K562 (cell line): ENCODE measurements around the gene TINAG.

Source experiments
- CBX5 ChIP-seq: IDR thresholded peaks from 2 replicates; pipeline ENCODE4 v1.6.1; 2014; ENCODE audit warnings: low read depth, borderline replicate concordance
- GTF2A2 ChIP-seq: IDR thresholded peaks from 2 replicates; pipeline ENCODE4 v1.6.1; 2016; ENCODE audit warnings: mild to moderate bottlenecking, missing genetic modification characterization, missing compliant biosample characterization
- GTF2F1 ChIP-seq: IDR thresholded peaks from 2 replicates; pipeline ENCODE4 v1.6.1; 2011; ENCODE audit warnings: low read depth, low read length, improper control_type of control experiment
- MYBL2 ChIP-seq, 2 experiments: fragments of 450-650 bp in 1 of 2; sonication (generic) in 1 of 2; formaldehyde crosslinking in 1 of 2; IDR thresholded peaks; 2 replicates each; pipeline versions ENCODE4 v1.6.1 to v1.8.1; 2017 to 2022; ENCODE audit warnings: borderline replicate concordance in 1 of 2, inconsistent platforms in 1 of 2, low read depth in 1 of 2, mild to moderate bottlenecking in 1 of 2, missing genetic modification reagents in 1 of 2, moderate library complexity in 1 of 2
- POLR2A ChIP-seq: fragments of 450-650 bp; conservative IDR thresholded peaks from 2 replicates; pipeline ENCODE4 v1.6.1; 2016
- SETDB1 ChIP-seq: IDR thresholded peaks from one replicate; pipeline ENCODE4 v1.6.1; 2012; ENCODE audit warnings: low read length, control low read depth, inconsistent platforms
- SIN3A ChIP-seq, 2 experiments: fragments of 150-350 bp in 1 of 2; IDR thresholded peaks; 2 replicates each; pipeline ENCODE4 v1.6.1; 2011 to 2016; ENCODE audit warnings: borderline replicate concordance in 2 of 2, low read depth in 2 of 2, low read length in 2 of 2, mild to moderate bottlenecking in 2 of 2, moderate library complexity in 2 of 2; ENCODE audit not compliant: control insufficient read depth in 1 of 2
- ZC3H4 ChIP-seq: sonication (generic); formaldehyde crosslinking; IDR thresholded peaks from 2 replicates; pipeline ENCODE4 v1.9.0; 2021; ENCODE audit warnings: missing genetic modification reagents, borderline replicate concordance
- ZNF589 ChIP-seq: fragments of 200-800 bp; sonication (Bioruptor generic); IDR thresholded peaks from 2 replicates; pipeline ENCODE4 v1.6.1; 2016; ENCODE audit warnings: low read depth, missing genetic modification characterization, missing compliant biosample characterization
- TF ChIP-seq, protein P1 (sequence below), 3 experiments: IDR thresholded peaks in 2 of 3; conservative IDR thresholded peaks in 1 of 3; 2 replicates each; pipeline ENCODE4 v1.5.1; 2011 to 2012; ENCODE audit warnings: low read length in 3 of 3, mild to moderate bottlenecking in 3 of 3, control low read depth in 2 of 3, improper control_type of control experiment in 1 of 3, inconsistent platforms in 1 of 3, low read depth in 1 of 3, mixed read lengths in 1 of 3, moderate library complexity in 1 of 3; ENCODE audit not compliant: insufficient read depth in 2 of 3
- TF ChIP-seq, protein P2 (sequence below): sonication (generic); formaldehyde crosslinking; IDR thresholded peaks from 2 replicates; pipeline ENCODE4 v1.5.0; 2020; ENCODE audit warnings: missing genetic modification reagents
- TF ChIP-seq, protein P3 (sequence below): fragments of 450-650 bp; formaldehyde crosslinking; IDR thresholded peaks from 2 replicates; pipeline ENCODE4 v1.4.0; 2022; ENCODE audit warnings: missing genetic modification characterization

- TF ChIP-seq, protein P1, sequence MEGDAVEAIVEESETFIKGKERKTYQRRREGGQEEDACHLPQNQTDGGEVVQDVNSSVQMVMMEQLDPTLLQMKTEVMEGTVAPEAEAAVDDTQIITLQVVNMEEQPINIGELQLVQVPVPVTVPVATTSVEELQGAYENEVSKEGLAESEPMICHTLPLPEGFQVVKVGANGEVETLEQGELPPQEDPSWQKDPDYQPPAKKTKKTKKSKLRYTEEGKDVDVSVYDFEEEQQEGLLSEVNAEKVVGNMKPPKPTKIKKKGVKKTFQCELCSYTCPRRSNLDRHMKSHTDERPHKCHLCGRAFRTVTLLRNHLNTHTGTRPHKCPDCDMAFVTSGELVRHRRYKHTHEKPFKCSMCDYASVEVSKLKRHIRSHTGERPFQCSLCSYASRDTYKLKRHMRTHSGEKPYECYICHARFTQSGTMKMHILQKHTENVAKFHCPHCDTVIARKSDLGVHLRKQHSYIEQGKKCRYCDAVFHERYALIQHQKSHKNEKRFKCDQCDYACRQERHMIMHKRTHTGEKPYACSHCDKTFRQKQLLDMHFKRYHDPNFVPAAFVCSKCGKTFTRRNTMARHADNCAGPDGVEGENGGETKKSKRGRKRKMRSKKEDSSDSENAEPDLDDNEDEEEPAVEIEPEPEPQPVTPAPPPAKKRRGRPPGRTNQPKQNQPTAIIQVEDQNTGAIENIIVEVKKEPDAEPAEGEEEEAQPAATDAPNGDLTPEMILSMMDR (IDR thresholded peaks at IDR 0.05 in 2 of 3, conservative IDR thresholded peaks at IDR 0.05 in 1 of 3; ENCODE audit: insufficient read depth in 2 of 3, low read depth in 1 of 3, low read length in 3 of 3) = no peak
- TF ChIP-seq, protein P2, sequence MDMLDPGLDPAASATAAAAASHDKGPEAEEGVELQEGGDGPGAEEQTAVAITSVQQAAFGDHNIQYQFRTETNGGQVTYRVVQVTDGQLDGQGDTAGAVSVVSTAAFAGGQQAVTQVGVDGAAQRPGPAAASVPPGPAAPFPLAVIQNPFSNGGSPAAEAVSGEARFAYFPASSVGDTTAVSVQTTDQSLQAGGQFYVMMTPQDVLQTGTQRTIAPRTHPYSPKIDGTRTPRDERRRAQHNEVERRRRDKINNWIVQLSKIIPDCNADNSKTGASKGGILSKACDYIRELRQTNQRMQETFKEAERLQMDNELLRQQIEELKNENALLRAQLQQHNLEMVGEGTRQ (CRISPR knock-in tag) = no peak
- no peak for TF ChIP-seq MYBL2 (IDR thresholded peaks at IDR 0.05; ENCODE audit: low read depth)
- TF ChIP-seq MYBL2 (CRISPR knock-in tag; IDR thresholded peaks at IDR 0.05; ENCODE audit: borderline replicate concordance) = no peak
- TF ChIP-seq, protein P3, sequence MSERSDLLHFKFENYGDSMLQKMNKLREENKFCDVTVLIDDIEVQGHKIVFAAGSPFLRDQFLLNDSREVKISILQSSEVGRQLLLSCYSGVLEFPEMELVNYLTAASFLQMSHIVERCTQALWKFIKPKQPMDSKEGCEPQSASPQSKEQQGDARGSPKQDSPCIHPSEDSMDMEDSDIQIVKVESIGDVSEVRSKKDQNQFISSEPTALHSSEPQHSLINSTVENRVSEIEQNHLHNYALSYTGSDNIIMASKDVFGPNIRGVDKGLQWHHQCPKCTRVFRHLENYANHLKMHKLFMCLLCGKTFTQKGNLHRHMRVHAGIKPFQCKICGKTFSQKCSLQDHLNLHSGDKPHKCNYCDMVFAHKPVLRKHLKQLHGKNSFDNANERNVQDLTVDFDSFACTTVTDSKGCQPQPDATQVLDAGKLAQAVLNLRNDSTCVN (CRISPR knock-in tag) = no peak
- no peak for TF ChIP-seq POLR2A
- TF ChIP-seq ZNF589 = no peak
- TF ChIP-seq GTF2A2 (tag) = no peak
- TF ChIP-seq ZC3H4 (CRISPR knock-in tag) = no peak
- TF ChIP-seq SIN3A (IDR thresholded peaks at IDR 0.05; ENCODE audit: borderline replicate concordance in 2 of 2, control insufficient read depth in 1 of 2, low read depth in 2 of 2, low read length in 2 of 2) = no peak
- no peak for TF ChIP-seq CBX5
- TF ChIP-seq GTF2F1 = no peak
- TF ChIP-seq SETDB1 = no peak
These were observed 94.9 kb downstream of the TINAG start for GRCh38 chr6:54403096-54403495.
